Coronary artery (tissue), 2 donors: ENCODE data around the gene DPM3.
"Not testable (repeated sequence)": the region's sequence is repeated elsewhere in the genome, so short reads cannot be mapped to it uniquely, and the experiment has no call there.

Experiments
- DNase-seq: peaks from one replicate; pipeline ENCODE4 v3.0.0-alpha.2; 2017; ENCODE audit warnings: low spot score
- H3K27ac ChIP-seq, 2 donors: fragments of 200-600 bp; sonication (generic); one replicate each; pipeline ENCODE4 v1.5.1; 2016 to 2019
- H3K4me3 ChIP-seq: fragments of 200-600 bp; sonication (generic); 2 replicates; pipeline ENCODE4 v1.5.1; 2016; ENCODE audit warnings: mild to moderate bottlenecking, moderate library complexity
- CTCF ChIP-seq: fragments of 200-600 bp; sonication (generic); IDR thresholded peaks from one replicate; pipeline ENCODE4 v1.5.1; 2019; ENCODE audit warnings: antibody characterized with exemption

DPM3 gene

GRCh38 chr1:155139895-155140629 is at the start of gene DPM3:
TSS of gene DPM3 (minus strand) at chr1:155140531. CDS start at chr1:155140240, 291 bp downstream.
- no peak for TF ChIP-seq CTCF

GRCh38 chr1:155189926-155190325 is 49.6 kb upstream of the DPM3 start:
- not testable (repeated sequence) for DNase-seq, H3K4me3 ChIP-seq

More at GRCh38 chr1:155139895-155140629, at the start of gene DPM3:
- Histone ChIP-seq H3K27ac (peak within 1 kb of the TSS; percentile 83 to 96), H3K4me3 (peak within 1 kb of the TSS; percentile 85)
- DNase-seq: peak; percentile 92

GRCh38 chr1:155188268-155188667 is 47.9 kb upstream of the DPM3 start:
- Histone ChIP-seq H3K27ac (no peak overlapping the region), H3K4me3 (no peak overlapping the region)
- TF ChIP-seq CTCF: no peak
- no peak for DNase-seq

More at GRCh38 chr1:155189926-155190325, 49.6 kb upstream of the DPM3 start:
- H3K27ac ChIP-seq: not testable (repeated sequence)

- no peak for TF ChIP-seq CTCF
- Histone ChIP-seq H3K27ac (no peak overlapping the region), H3K4me3 (no peak overlapping the region)
- DNase-seq: no peak
These were observed 47.1 kb upstream of the DPM3 start for GRCh38 chr1:155187456-155187891.

- H3K4me3 ChIP-seq: no peak overlapping the region
- DNase-seq: peak; percentile 69
- TF ChIP-seq CTCF: no peak
- H3K27ac ChIP-seq: no peak overlapping the region
These were observed 46.6 kb upstream of the DPM3 start for GRCh38 chr1:155186794-155187455.

GRCh38 chr1:155186067-155186793 is 45.9 kb upstream of the DPM3 start:
- no peak for TF ChIP-seq CTCF
- peak; percentile 56 for DNase-seq
- Histone ChIP-seq H3K4me3 (no peak overlapping the region), H3K27ac (no peak overlapping the region)

- no peak for TF ChIP-seq CTCF
- no peak overlapping the region for H3K27ac ChIP-seq
- H3K4me3 ChIP-seq: no peak overlapping the region
- DNase-seq: no peak
These were observed 45.4 kb upstream of the DPM3 start for GRCh38 chr1:155185783-155186066.
